Ovary (tissue), 3 donors: ENCODE results near the gene CCDC110.

Source experiments
- CTCF ChIP-seq, 3 donors: fragments of 450-650 bp in 2 of 3; fragments of 200-600 bp in 1 of 3; IDR thresholded peaks; one replicate each; pipeline versions ENCODE4 v1.5.1 to v1.8.0; 2016 to 2022; ENCODE audit warnings: antibody characterized with exemption in 3 of 3, mild to moderate bottlenecking in 1 of 3
- EP300 ChIP-seq: sonication (generic); formaldehyde crosslinking; IDR thresholded peaks from one replicate; pipeline ENCODE4 v1.6.1; 2017; ENCODE audit warnings: antibody characterized with exemption
- donor health status: DM: no; HTN: no; CAD: no.

GRCh38 chr4:185518494-185518893 lies 47.0 kb upstream of the CCDC110 start:
- TF ChIP-seq CTCF (IDR thresholded peaks at IDR 0.05) (no peak), EP300 (no peak)
